HG03066 (cell line): ENCODE measurements around the gene GMDS.

Source experiments
- ATAC-seq: cut with Tn5 transposase; IDR thresholded peaks from one replicate; pipeline ENCODE4 v1.9.1; 2021; ENCODE audit warnings: low read depth; ENCODE audit not compliant: unreplicated experiment

The GMDS gene

GRCh38 chr6:1652842-1653241 lies 592.6 kb downstream of the GMDS start:
- no peak for ATAC-seq

- no peak for ATAC-seq
These were observed 594.0 kb downstream of the GMDS start for GRCh38 chr6:1651362-1651761.

GRCh38 chr6:1645466-1646185 lies 599.8 kb downstream of the GMDS start:
- ATAC-seq = no peak

- ATAC-seq = no peak
These were observed 600.8 kb downstream of the GMDS start for GRCh38 chr6:1644516-1645060.

- ATAC-seq = no peak
These were observed 601.5 kb downstream of the GMDS start for GRCh38 chr6:1643830-1644445.

GRCh38 chr6:1643111-1643510 lies 602.3 kb downstream of the GMDS start:
- ATAC-seq = no peak

GRCh38 chr6:1641343-1641885 lies 604.0 kb downstream of the GMDS start:
- ATAC-seq = no peak

- no peak for ATAC-seq
These were observed 604.9 kb downstream of the GMDS start for GRCh38 chr6:1640476-1640875.

GRCh38 chr6:1639430-1639829 lies 606.0 kb downstream of the GMDS start:
- no peak for ATAC-seq

- ATAC-seq = no peak
These were observed 608.2 kb downstream of the GMDS start for GRCh38 chr6:1636971-1637871.

- ATAC-seq = no peak
These were observed 609.1 kb downstream of the GMDS start for GRCh38 chr6:1636272-1636825.

- no peak for ATAC-seq
These were observed 609.9 kb downstream of the GMDS start for GRCh38 chr6:1635305-1636010.

- ATAC-seq = no peak
These were observed 611.3 kb downstream of the GMDS start for GRCh38 chr6:1634081-1634480.

GRCh38 chr6:1633366-1634021 lies 611.9 kb downstream of the GMDS start:
- no peak for ATAC-seq

GRCh38 chr6:1631251-1631650 lies 614.2 kb downstream of the GMDS start:
- no peak for ATAC-seq

GRCh38 chr6:1630771-1631217 lies 614.6 kb downstream of the GMDS start:
- ATAC-seq = no peak

GRCh38 chr6:1630212-1630770 lies 615.1 kb downstream of the GMDS start:
- ATAC-seq = no peak

- ATAC-seq = no peak
These were observed 616.1 kb downstream of the GMDS start for GRCh38 chr6:1629316-1629715.
